Suprapubic skin (tissue), 4 donors: Measurements from ENCODE around the gene SGMS2.

Experiments
- EP300 ChIP-seq: sonication (generic); formaldehyde crosslinking; IDR thresholded peaks from one replicate; pipeline ENCODE4 v1.6.1; 2017; ENCODE audit warnings: antibody characterized with exemption
- POLR2AphosphoS5 ChIP-seq, 3 donors: sonication (generic); formaldehyde crosslinking; IDR thresholded peaks; one replicate each; pipeline ENCODE4 v1.6.1; 2017; ENCODE audit warnings: antibody characterized with exemption in 3 of 3
- TF ChIP-seq, protein P1 (sequence below), 2 donors: fragments of 200-600 bp in 1 of 2; fragments of 450-650 bp in 1 of 2; sonication (generic) in 1 of 2; IDR thresholded peaks; one replicate each; pipeline ENCODE4 v1.5.1; 2016 to 2019; ENCODE audit warnings: antibody characterized with exemption in 2 of 2, mild to moderate bottlenecking in 1 of 2, moderate library complexity in 1 of 2

DNA sequence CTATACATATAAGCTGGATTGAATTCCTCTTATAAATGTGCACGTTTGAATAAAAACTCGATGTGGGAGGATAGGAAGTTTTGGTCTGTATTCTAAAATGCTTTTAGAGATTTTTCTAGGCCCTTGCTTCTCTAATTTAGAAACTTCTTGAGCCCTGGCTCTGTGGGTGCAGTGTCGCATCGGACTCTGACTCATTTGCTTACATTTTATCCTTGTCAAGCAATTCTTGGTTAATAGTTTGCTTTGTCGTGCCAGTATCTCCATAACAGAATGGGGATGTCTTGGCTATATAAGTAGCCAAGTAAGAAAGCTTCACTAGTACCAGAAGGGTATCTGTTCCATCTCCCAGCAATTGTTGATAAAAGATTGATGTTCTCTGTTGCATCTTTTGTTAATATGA lies 10.7 kb downstream of the SGMS2 start:
- TF ChIP-seq EP300 (no peak), POLR2AphosphoS5 (IDR thresholded peaks at IDR 0.05) (no peak)
- TF ChIP-seq, protein P1, sequence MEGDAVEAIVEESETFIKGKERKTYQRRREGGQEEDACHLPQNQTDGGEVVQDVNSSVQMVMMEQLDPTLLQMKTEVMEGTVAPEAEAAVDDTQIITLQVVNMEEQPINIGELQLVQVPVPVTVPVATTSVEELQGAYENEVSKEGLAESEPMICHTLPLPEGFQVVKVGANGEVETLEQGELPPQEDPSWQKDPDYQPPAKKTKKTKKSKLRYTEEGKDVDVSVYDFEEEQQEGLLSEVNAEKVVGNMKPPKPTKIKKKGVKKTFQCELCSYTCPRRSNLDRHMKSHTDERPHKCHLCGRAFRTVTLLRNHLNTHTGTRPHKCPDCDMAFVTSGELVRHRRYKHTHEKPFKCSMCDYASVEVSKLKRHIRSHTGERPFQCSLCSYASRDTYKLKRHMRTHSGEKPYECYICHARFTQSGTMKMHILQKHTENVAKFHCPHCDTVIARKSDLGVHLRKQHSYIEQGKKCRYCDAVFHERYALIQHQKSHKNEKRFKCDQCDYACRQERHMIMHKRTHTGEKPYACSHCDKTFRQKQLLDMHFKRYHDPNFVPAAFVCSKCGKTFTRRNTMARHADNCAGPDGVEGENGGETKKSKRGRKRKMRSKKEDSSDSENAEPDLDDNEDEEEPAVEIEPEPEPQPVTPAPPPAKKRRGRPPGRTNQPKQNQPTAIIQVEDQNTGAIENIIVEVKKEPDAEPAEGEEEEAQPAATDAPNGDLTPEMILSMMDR (IDR thresholded peaks at IDR 0.05) = no peak
